ENCODE measurements around the gene SEL1L3. TPM values are rescaled to one million over a fixed set of nuclear protein-coding genes. Genes with fewer than 3 reads are reported as not detected.
"Not testable (repeated sequence)": the region's sequence is repeated elsewhere in the genome, so short reads cannot be mapped to it uniquely, and the experiment has no call there.

The SEL1L3 gene
- total and polyA plus RNA-seq, 2 donors (not counting 1 experiment from before 2014, with no cell fraction given): 13.2 to 56.3 TPM

GRCh38 chr4:25872851-25873631 lies 10.3 kb upstream of the SEL1L3 start:
- DNase-seq (ENCODE audit: low read depth in 2 of 2): no peak
- H3K27ac ChIP-seq (ENCODE audit: insufficient read depth, low read length): no peak overlapping the region
- H3K79me2 ChIP-seq (ENCODE audit: control insufficient read depth, insufficient read depth, low read length): no peaks in the 10 kb centered on the region
- no peaks in the 10 kb centered on the region for H4K20me1 ChIP-seq (ENCODE audit: control insufficient read depth, extremely low read depth, insufficient read depth, low read length)
- no peaks in the 10 kb centered on the region for H3K9me3 ChIP-seq (ENCODE audit: control insufficient read depth, insufficient read depth, low read depth, low read length)
- TF ChIP-seq EZH2 (IDR thresholded peaks at IDR 0.05; ENCODE audit: low read length, missing control alignments) (no peak), CTCF (conservative IDR thresholded peaks at IDR 0.05 in 1 of 2, IDR thresholded peaks at IDR 0.05 in 1 of 2; ENCODE audit: low read depth in 1 of 2, low read length in 2 of 2) (no peak)
- H3K4me2 ChIP-seq (ENCODE audit: extremely low read depth, insufficient read depth, low read length): no peak overlapping the region
- H2AFZ ChIP-seq (ENCODE audit: low read length): no peak overlapping the region
- H3K4me3 ChIP-seq (replicated peaks in 1 of 4; ENCODE audit: control extremely low read depth in 1 of 4, insufficient read depth in 1 of 4, low read depth in 3 of 4, low read length in 4 of 4): no peak overlapping the region
- H3K36me3 ChIP-seq (ENCODE audit: control insufficient read depth, insufficient read depth, low read length): no peaks in the 10 kb centered on the region
- no peaks in the 10 kb centered on the region for H3K4me1 ChIP-seq (ENCODE audit: control insufficient read depth, extremely low read depth, insufficient read depth, low read length)
- no peak overlapping the region for H3K9ac ChIP-seq (ENCODE audit: insufficient read depth, low read length)
- no peaks in the 10 kb centered on the region for H3K27me3 ChIP-seq (ENCODE audit: control insufficient read depth, insufficient read depth, low read length)

DNA sequence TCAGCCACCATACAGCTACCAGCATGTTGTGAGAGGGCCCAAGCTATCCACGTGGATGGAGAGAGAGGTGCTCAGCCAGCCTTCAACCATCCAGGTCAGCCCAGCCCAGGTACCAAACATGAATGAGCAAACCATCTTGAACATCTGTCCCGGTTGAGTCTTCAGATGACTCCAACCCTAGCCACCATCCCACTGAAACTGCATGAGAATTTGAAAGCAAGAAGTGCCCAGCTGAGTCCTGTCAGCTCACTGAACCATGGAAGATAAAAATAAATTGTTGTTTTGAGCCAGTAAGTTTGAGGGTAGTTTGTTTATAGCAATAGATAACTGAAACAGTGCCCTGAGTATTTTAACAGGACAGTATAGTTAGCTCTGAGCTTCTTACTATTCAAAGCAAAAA lies 7.3 kb upstream of the SEL1L3 start:
- Histone ChIP-seq H3K36me3 (ENCODE audit: control insufficient read depth, insufficient read depth, low read length) (no peaks in the 10 kb centered on the region), H3K9ac (ENCODE audit: insufficient read depth, low read length) (no peak overlapping the region), H3K27me3 (ENCODE audit: control insufficient read depth, insufficient read depth, low read length) (no peaks in the 10 kb centered on the region), H3K4me1 (ENCODE audit: control insufficient read depth, extremely low read depth, insufficient read depth, low read length) (no peaks in the 10 kb centered on the region), H3K79me2 (ENCODE audit: control insufficient read depth, insufficient read depth, low read length) (no peaks in the 10 kb centered on the region), H3K4me2 (ENCODE audit: extremely low read depth, insufficient read depth, low read length) (no peak overlapping the region), H4K20me1 (ENCODE audit: control insufficient read depth, extremely low read depth, insufficient read depth, low read length) (no peaks in the 10 kb centered on the region), H3K27ac (ENCODE audit: insufficient read depth, low read length) (no peak overlapping the region), H3K9me3 (ENCODE audit: control insufficient read depth, insufficient read depth, low read depth, low read length) (no peaks in the 10 kb centered on the region), H2AFZ (ENCODE audit: low read length) (no peak overlapping the region), H3K4me3 (replicated peaks in 1 of 4; ENCODE audit: control extremely low read depth in 1 of 4, insufficient read depth in 1 of 4, low read depth in 3 of 4, low read length in 4 of 4) (no peak overlapping the region)
- TF ChIP-seq EZH2 (IDR thresholded peaks at IDR 0.05; ENCODE audit: low read length, missing control alignments) (no peak), CTCF (conservative IDR thresholded peaks at IDR 0.05 in 1 of 2, IDR thresholded peaks at IDR 0.05 in 1 of 2; ENCODE audit: low read depth in 1 of 2, low read length in 2 of 2) (no peak)
- DNase-seq (ENCODE audit: low read depth in 2 of 2): no peak

GRCh38 chr4:25867781-25868294 lies 5.0 kb upstream of the SEL1L3 start:
- Histone ChIP-seq H3K27ac (ENCODE audit: insufficient read depth, low read length) (no peak overlapping the region), H3K27me3 (ENCODE audit: control insufficient read depth, insufficient read depth, low read length) (no peaks in the 10 kb centered on the region), H3K4me2 (ENCODE audit: extremely low read depth, insufficient read depth, low read length) (no peak overlapping the region), H3K4me3 (replicated peaks in 1 of 4; ENCODE audit: control extremely low read depth in 1 of 4, insufficient read depth in 1 of 4, low read depth in 3 of 4, low read length in 4 of 4) (no peak overlapping the region), H2AFZ (ENCODE audit: low read length) (no peak overlapping the region), H3K9me3 (ENCODE audit: control insufficient read depth, insufficient read depth, low read depth, low read length) (no peaks in the 10 kb centered on the region), H4K20me1 (ENCODE audit: control insufficient read depth, extremely low read depth, insufficient read depth, low read length) (no peaks in the 10 kb centered on the region), H3K4me1 (ENCODE audit: control insufficient read depth, extremely low read depth, insufficient read depth, low read length) (no peaks in the 10 kb centered on the region), H3K79me2 (ENCODE audit: control insufficient read depth, insufficient read depth, low read length) (no peaks in the 10 kb centered on the region), H3K36me3 (ENCODE audit: control insufficient read depth, insufficient read depth, low read length) (no peaks in the 10 kb centered on the region), H3K9ac (ENCODE audit: insufficient read depth, low read length) (no peak overlapping the region)
- DNase-seq (ENCODE audit: low read depth in 2 of 2): no peak
- no peak for TF ChIP-seq EZH2 (IDR thresholded peaks at IDR 0.05; ENCODE audit: low read length, missing control alignments)
- TF ChIP-seq CTCF (conservative IDR thresholded peaks at IDR 0.05 in 1 of 2, IDR thresholded peaks at IDR 0.05 in 1 of 2; ENCODE audit: low read depth in 1 of 2, low read length in 2 of 2): no peak

- H3K9ac ChIP-seq (ENCODE audit: insufficient read depth, low read length); DNase-seq (ENCODE audit: low read depth in 2 of 2): not testable (repeated sequence)
Observed at GRCh38 chr4:25866401-25866800, 3.6 kb upstream of the SEL1L3 start.

More at GRCh38 chr4:25866401-25866800, 3.6 kb upstream of the SEL1L3 start:
- not testable (repeated sequence) for H3K27me3 ChIP-seq (ENCODE audit: control insufficient read depth, insufficient read depth, low read length); H3K36me3 ChIP-seq (ENCODE audit: control insufficient read depth, insufficient read depth, low read length); H3K4me2 ChIP-seq (ENCODE audit: extremely low read depth, insufficient read depth, low read length); H3K4me1 ChIP-seq (ENCODE audit: control insufficient read depth, extremely low read depth, insufficient read depth, low read length); H3K4me3 ChIP-seq (replicated peaks in 1 of 4; ENCODE audit: control extremely low read depth in 1 of 4, insufficient read depth in 1 of 4, low read depth in 3 of 4, low read length in 4 of 4); H4K20me1 ChIP-seq (ENCODE audit: control insufficient read depth, extremely low read depth, insufficient read depth, low read length); H3K79me2 ChIP-seq (ENCODE audit: control insufficient read depth, insufficient read depth, low read length); H3K27ac ChIP-seq (ENCODE audit: insufficient read depth, low read length); H3K9me3 ChIP-seq (ENCODE audit: control insufficient read depth, insufficient read depth, low read depth, low read length); H2AFZ ChIP-seq (ENCODE audit: low read length)
